22Rv1 (cell line): ENCODE results near the gene FBXO15.

Experiments used
- H3K27ac ChIP-seq: fragments of 450-650 bp; 2 replicates; pipeline ENCODE4 v1.5.1; 2017
- ZFX ChIP-seq: fragments of 450-650 bp; IDR thresholded peaks from 2 replicates; pipeline ENCODE4 v1.6.1; 2017; ENCODE audit warnings: antibody characterized with exemption, borderline replicate concordance
- TF ChIP-seq, protein P1 (sequence below): fragments of 450-650 bp; IDR thresholded peaks from 2 replicates; pipeline ENCODE4 v1.5.1; 2017; ENCODE audit warnings: mild to moderate bottlenecking

Gene FBXO15

DNA sequence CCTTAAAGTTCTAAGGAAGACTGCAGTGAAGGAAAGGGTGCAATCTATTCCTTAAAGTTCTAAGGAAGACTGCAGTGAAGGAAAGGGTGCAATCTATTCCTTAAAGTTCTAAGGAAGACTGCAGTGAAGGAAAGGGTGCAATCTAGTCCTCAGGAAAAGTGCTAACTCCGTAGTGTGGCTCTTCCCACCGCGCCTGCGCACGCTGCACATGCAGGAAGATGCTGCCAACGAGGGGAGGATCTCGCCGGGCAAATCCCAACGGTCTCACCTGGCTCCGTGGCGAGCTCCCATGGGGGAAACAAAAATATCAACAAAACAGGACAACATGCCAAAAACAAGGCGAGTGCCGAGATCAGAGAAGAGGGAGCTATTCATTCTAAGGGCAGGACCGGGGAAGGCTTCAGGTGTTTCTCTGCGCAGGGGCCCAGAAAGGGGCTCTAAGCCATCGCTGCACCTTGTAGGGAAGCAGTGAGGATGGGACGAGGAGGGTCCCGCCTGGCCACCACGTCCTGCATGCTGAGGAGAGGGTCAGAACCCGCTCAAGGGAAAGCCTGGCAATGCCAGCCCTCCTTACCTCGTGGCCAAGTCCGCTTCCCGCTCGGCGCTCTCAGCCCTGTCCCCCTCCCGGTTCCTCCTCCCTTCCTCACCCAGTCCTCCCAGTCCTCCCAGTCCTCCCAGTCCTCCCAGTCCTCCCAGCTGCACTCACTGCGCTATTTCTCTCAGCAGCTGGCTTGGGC, 25.2 kb upstream of the FBXO15 start:
- TF ChIP-seq ZFX = no peak
- TF ChIP-seq, protein P1, sequence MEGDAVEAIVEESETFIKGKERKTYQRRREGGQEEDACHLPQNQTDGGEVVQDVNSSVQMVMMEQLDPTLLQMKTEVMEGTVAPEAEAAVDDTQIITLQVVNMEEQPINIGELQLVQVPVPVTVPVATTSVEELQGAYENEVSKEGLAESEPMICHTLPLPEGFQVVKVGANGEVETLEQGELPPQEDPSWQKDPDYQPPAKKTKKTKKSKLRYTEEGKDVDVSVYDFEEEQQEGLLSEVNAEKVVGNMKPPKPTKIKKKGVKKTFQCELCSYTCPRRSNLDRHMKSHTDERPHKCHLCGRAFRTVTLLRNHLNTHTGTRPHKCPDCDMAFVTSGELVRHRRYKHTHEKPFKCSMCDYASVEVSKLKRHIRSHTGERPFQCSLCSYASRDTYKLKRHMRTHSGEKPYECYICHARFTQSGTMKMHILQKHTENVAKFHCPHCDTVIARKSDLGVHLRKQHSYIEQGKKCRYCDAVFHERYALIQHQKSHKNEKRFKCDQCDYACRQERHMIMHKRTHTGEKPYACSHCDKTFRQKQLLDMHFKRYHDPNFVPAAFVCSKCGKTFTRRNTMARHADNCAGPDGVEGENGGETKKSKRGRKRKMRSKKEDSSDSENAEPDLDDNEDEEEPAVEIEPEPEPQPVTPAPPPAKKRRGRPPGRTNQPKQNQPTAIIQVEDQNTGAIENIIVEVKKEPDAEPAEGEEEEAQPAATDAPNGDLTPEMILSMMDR = no peak
- H3K27ac ChIP-seq = 0 out of 2 replicates have a peak overlapping the region, but pooled peaks have one; percentile 22

DNA sequence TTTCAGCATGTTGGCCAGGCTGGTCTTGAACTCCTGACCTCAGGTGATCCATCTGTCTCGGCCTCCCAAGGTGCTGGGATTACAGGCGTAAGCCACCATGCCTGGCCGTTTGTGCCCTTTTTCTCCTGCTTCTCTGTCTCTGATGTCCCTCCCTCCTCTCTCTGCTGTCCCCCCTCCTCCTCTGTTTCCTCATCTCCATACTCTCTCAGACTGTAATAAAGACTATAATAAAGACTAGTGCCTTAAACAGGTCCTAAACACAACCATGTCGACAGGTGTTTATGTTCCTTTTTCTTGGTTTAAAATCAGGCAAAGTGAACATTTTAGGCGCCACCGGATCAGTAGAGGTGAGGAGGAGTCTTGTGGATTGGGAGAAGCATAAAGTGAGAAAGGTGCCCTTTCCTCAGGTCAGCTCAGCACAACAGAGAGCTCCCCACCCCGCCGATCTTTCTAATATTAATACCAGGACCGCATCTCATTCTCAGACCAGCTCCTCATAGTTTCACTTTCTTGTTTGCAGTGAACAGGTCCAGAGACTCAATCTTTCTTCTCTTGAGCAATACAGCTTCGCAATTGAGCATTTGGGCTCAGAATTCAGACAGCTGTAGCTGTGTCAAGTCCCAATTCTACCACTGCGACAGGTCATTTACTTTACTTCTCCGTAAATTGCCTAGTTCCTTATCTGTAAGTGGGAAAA, 24.4 kb upstream of the FBXO15 start:
- H3K27ac ChIP-seq = 0 out of 2 replicates have a peak overlapping the region, but pooled peaks have one; percentile 22
- TF ChIP-seq, protein P1 = no peak
- TF ChIP-seq ZFX = no peak

DNA sequence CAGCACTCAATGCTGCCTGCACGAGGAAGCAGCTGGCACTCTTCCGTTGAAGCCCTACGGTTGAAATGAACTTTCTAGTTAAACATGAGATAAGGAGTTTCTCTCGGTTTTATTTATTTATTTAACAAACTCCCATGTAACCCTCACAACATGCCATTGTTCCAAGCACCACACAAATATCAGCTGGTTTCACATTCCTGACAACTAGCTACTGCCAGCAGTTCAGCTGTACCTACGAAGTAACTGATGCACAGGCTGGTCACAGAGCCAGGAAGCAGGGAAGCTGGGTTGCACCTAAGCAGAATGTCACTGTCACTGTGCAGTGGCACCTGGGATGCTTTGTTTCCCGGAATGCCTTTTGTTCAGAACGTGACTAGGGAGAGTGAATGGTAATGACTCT, 18.8 kb upstream of the FBXO15 start:
- TF ChIP-seq, protein P1 = no peak
- TF ChIP-seq ZFX = no peak
- H3K27ac ChIP-seq = no peak overlapping the region

DNA sequence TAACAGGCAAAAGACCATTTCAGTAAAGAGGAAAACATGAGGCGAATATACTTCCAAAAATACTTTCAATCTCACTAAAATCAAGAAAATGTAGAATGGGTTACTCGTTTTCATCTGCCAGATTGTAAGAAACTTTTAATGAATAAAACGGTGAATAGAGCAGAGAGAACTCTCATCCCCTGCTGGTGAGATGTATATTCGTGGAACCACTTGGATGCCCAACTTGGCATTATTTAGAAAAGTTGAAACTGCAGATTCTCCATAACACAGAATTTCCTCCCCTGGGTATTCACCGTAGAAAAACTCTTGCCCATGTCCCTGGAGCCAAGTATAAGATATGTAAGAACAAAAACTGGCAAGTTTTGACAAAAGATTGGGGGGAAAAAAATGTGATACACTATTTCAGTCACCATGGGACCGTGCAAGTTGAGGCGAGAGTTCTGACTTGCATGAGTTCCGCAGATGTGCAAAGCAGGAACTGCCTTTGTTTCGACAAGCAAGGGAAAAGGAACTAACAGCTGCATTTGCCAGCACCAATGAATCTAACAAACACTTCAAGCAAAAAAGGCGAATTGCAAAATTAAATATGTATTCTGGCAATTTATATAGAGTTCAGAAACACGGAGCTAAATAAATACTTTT, 15.5 kb upstream of the FBXO15 start:
- no peak overlapping the region for H3K27ac ChIP-seq
- no peak for TF ChIP-seq ZFX
- TF ChIP-seq, protein P1 = no peak

DNA sequence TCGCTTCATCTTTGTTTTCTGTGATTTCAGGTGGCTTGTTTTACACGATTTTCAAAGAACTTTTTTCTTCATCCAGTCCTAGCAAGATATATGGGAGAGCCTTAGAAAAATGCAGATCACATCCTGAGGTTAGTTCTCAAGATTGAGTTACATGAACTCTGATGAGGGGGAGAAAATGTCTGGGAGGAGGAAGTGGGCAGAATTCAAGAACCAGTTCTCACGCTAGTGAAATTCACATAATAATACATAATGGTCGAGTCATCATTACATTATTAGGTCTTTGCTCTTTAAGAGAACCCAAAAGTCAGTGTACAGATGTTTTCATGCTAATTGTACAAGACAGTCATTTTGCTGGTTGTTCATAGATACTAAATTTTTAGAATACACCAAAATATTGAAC, 7.6 kb upstream of the FBXO15 start:
- H3K27ac ChIP-seq = no peak overlapping the region
- TF ChIP-seq, protein P1 = no peak
- TF ChIP-seq ZFX = no peak

DNA sequence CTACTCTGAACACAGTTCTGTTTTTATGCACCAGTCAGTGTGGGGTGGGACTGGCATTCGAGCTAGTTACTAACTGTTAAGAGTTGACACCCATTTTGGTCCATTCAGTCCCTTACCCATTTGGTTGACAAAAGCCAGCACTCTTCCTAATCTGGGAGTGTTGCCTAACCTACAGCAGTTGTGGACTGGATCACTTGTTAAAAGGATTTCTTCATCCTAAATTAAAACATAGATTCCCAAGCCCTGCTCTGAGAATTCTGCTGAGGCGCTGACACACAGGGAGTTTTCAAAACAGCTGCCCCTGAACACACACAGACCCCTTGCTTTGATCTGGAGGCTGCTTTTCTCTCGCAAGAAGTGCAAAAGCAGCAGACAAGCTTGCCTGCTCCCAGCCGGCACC, 7.1 kb upstream of the FBXO15 start:
- TF ChIP-seq ZFX = no peak
- TF ChIP-seq, protein P1 = no peak
- no peak overlapping the region for H3K27ac ChIP-seq
